IMR-90 (cell line): ENCODE measurements around the gene NHLRC1. TPM values are rescaled to one million over a fixed set of nuclear protein-coding genes. Genes with fewer than 3 reads are reported as not detected.

ENCODE experiments used
- ATAC-seq: fragments of 200-7000 bp; cut with Tn5 transposase; 2 replicates; pipeline ENCODE4 v1.9.1; 2020; ENCODE audit warnings: low read depth, mild to moderate bottlenecking, moderate library complexity
- BruUV-seq: library from RNA; stranded (reverse); fragments of 400-500 nt; replicated peaks from 2 replicates; lab custom pipeline; 2021; lab: Mats Ljungman, UMichigan
- CTCF ChIA-PET: fragments of 300-600 bp; formaldehyde crosslinking; extraction: SDS; loops from one replicate; lab custom pipeline; 2021; ENCODE audit warnings: antibody characterized with exemption; lab: Yijun Ruan, JAX
- POLR2A ChIA-PET: fragments of 300-600 bp; sonication (Branson Sonifier 250); formaldehyde crosslinking; loops from one replicate; lab custom pipeline; 2022; ENCODE audit warnings: antibody characterized with exemption; ENCODE audit not compliant: unreplicated experiment; lab: Charles Lee
- DNase-seq: peaks from one replicate; pipeline ENCODE4 v3.0.0; 2013
- H2AFZ ChIP-seq: replicated peaks from 2 replicates; pipeline ENCODE3; 2013; ENCODE audit warnings: low read length, mild to moderate bottlenecking; ENCODE audit not compliant: poor library complexity
- H2AK5ac ChIP-seq: 2 replicates; pipeline ENCODE4 v1.6.1; 2013; ENCODE audit warnings: low read depth, low read length, inconsistent platforms
- H2AK9ac ChIP-seq: replicated peaks from 2 replicates; pipeline ENCODE3; 2013; ENCODE audit warnings: mild to moderate bottlenecking, low read depth, low read length, moderate library complexity; ENCODE audit not compliant: poor library complexity
- H2BK120ac ChIP-seq: 2 replicates; pipeline ENCODE4 v1.6.1; 2013; ENCODE audit warnings: low read depth, low read length, inconsistent platforms
- H2BK15ac ChIP-seq: 3 replicates; pipeline ENCODE4 v1.6.1; 2013; ENCODE audit warnings: low read depth, low read length, inconsistent platforms
- H2BK20ac ChIP-seq: 2 replicates; pipeline ENCODE4 v1.6.1; 2013; ENCODE audit warnings: low read depth, mild to moderate bottlenecking, inconsistent platforms, low read length, moderate library complexity
- H2BK5ac ChIP-seq: 2 replicates; pipeline ENCODE4 v1.6.1; 2013; ENCODE audit warnings: mild to moderate bottlenecking, low read depth, low read length, inconsistent platforms; ENCODE audit not compliant: poor library complexity, severe bottlenecking
- H3K14ac ChIP-seq: replicated peaks from 2 replicates; pipeline ENCODE4 v1.6.1; 2013; ENCODE audit warnings: low read depth, low read length, inconsistent platforms
- H3K18ac ChIP-seq: 2 replicates; pipeline ENCODE4 v1.6.1; 2013; ENCODE audit warnings: low read depth, low read length, control low read depth
- H3K23ac ChIP-seq: 2 replicates; pipeline ENCODE4 v1.6.1; 2013; ENCODE audit warnings: low read depth, low read length, inconsistent platforms
- H3K27ac ChIP-seq: 2 replicates; pipeline ENCODE4 v1.5.1; 2013; ENCODE audit warnings: mild to moderate bottlenecking, control low read depth, low read length; ENCODE audit not compliant: insufficient read depth
- H3K27me3 ChIP-seq: 2 replicates; pipeline ENCODE4 v1.6.1; 2013; ENCODE audit warnings: low read length; ENCODE audit not compliant: control insufficient read depth, insufficient read depth
- H3K36me3 ChIP-seq: 2 replicates; pipeline ENCODE4 v1.6.1; 2013; ENCODE audit warnings: low read length, mixed read lengths; ENCODE audit not compliant: control insufficient read depth, insufficient read depth
- H3K4ac ChIP-seq: 2 replicates; pipeline ENCODE4 v1.6.1; 2013; ENCODE audit warnings: low read depth, low read length, inconsistent platforms
- H3K4me1 ChIP-seq: 2 replicates; pipeline ENCODE4 v1.6.1; 2013; ENCODE audit warnings: low read length, mixed read lengths; ENCODE audit not compliant: control insufficient read depth, insufficient read depth
- H3K4me2 ChIP-seq: 2 replicates; pipeline ENCODE4 v1.6.1; 2013; ENCODE audit warnings: low read depth, mild to moderate bottlenecking, control low read depth, low read length, moderate library complexity
- H3K4me3 ChIP-seq: 2 replicates; pipeline ENCODE4 v1.5.1; 2013; ENCODE audit warnings: low read depth, mild to moderate bottlenecking, control low read depth, low read length, moderate library complexity; ENCODE audit not compliant: insufficient read depth
- H3K56ac ChIP-seq: 2 replicates; pipeline ENCODE4 v1.6.1; 2013; ENCODE audit warnings: low read length, inconsistent platforms; ENCODE audit not compliant: insufficient read depth; ENCODE audit errors: extremely low read depth
- H3K79me1 ChIP-seq, 2 experiments: 2 replicates each; pipeline ENCODE4 v1.6.1; 2013; ENCODE audit warnings: low read length in 2 of 2, inconsistent platforms in 1 of 2, low read depth in 1 of 2
- H3K9ac ChIP-seq: 2 replicates; pipeline ENCODE4 v1.6.1; 2013; ENCODE audit warnings: low read depth, low read length, control low read depth
- H3K9me1 ChIP-seq: 2 replicates; pipeline ENCODE4 v1.6.1; 2013; ENCODE audit warnings: low read length, inconsistent platforms; ENCODE audit not compliant: insufficient read depth
- H3K9me3 ChIP-seq: 2 replicates; pipeline ENCODE4 v1.6.1; 2013; ENCODE audit warnings: low read length; ENCODE audit not compliant: control insufficient read depth, insufficient read depth
- H4K20me1 ChIP-seq: 2 replicates; pipeline ENCODE4 v1.6.1; 2013; ENCODE audit warnings: low read length, inconsistent platforms; ENCODE audit not compliant: insufficient read depth
- H4K5ac ChIP-seq: 2 replicates; pipeline ENCODE4 v1.6.1; 2013; ENCODE audit warnings: mild to moderate bottlenecking, low read depth, low read length, control low read depth
- H4K8ac ChIP-seq, 2 experiments: 2 replicates each; pipeline ENCODE4 v1.6.1; 2013; ENCODE audit warnings: low read depth in 2 of 2, low read length in 2 of 2, control low read depth in 1 of 2, inconsistent platforms in 1 of 2
- H4K91ac ChIP-seq: 2 replicates; pipeline ENCODE4 v1.6.1; 2013; ENCODE audit warnings: low read depth, low read length, inconsistent platforms; ENCODE audit not compliant: insufficient read depth
- NFE2L2 ChIP-seq: fragments of 150-350 bp; IDR thresholded peaks from 2 replicates; pipeline ENCODE4 v1.6.1; 2016; ENCODE audit warnings: low read depth, mild to moderate bottlenecking, low read length
- whole genome bisulfite sequencing, 2 experiments: methylation state at CpG; one replicate each; pipeline versions ENCODE4 v1.1.5 to v1.1.7; 2013; ENCODE audit warnings: missing lambda C conversion rate in 2 of 2; ENCODE audit not compliant: insufficient read length in 1 of 2; ENCODE audit errors: extremely low coverage in 2 of 2; 5-methylcytosine and 5-hydroxymethylcytosine counted together
- dilution Hi-C: fragments of 300-500 bp; cut with HindIII; formaldehyde crosslinking; loops from one replicate; pipeline ENCODE4 v1.14.3; 2018; ENCODE audit warnings: low sequenced_read_pairs; ENCODE audit not compliant: unreplicated experiment
- in situ Hi-C: fragments of 300-500 bp; cut with MboI; formaldehyde crosslinking; loops from 3 replicates; pipeline ENCODE4 v1.14.3; 2019; ENCODE audit warnings: low sequenced_read_pairs, inconsistent platforms, mixed read lengths
- intact Hi-C: fragments of 100-400 bp; cut with micrococcal nuclease; formaldehyde crosslinking; loops from 2 replicates; pipeline ENCODE4 v1.10.0; 2022
- polyA plus RNA-seq, 3 experiments: library from polyadenylated mRNA; depleted of rRNA; stranded (reverse); fragments of >200 nt; gene quantifications; 2 replicates each; pipeline ENCODE4 v1.2.3, GENCODE V29; 2012; ENCODE audit warnings: low replicate concordance in 1 of 3
- total RNA-seq: library from RNA; depleted of rRNA; stranded (reverse); fragments of >200 nt; gene quantifications from 2 replicates; pipeline ENCODE4 v1.2.3, GENCODE V29; 2012

NHLRC1 gene
- total and polyA plus RNA-seq, 2 of the 4 experiments (the other 2 are of a cell fraction): 1.1 TPM

- Histone ChIP-seq H4K20me1 (no peaks in the 10 kb centered on the region), H2BK20ac (no peak overlapping the region), H3K4me3 (no peak overlapping the region), H3K18ac (no peak overlapping the region), H4K5ac (no peak overlapping the region), H3K36me3 (peaks cover 2% of the 10 kb centered on the region; the same call in 1 of the 2 replicates), H3K27ac (no peak overlapping the region), H3K4ac (no peak overlapping the region), H3K79me1 (no peaks in the 10 kb centered on the region; a peak in 1 of 4 replicates), H3K9me3 (no peaks in the 10 kb centered on the region), H3K4me1 (no peaks in the 10 kb centered on the region), H2BK5ac (no peak overlapping the region), H2AK9ac (no peak overlapping the region), H3K56ac (no peak overlapping the region), H3K27me3 (no peaks in the 10 kb centered on the region), H3K9ac (no peak overlapping the region), H4K91ac (no peak overlapping the region), H4K8ac (no peak overlapping the region), H2AFZ (no peak overlapping the region), H3K14ac (no peak overlapping the region), H3K4me2 (no peak overlapping the region), H3K23ac (no peak overlapping the region), H3K9me1 (no peaks in the 10 kb centered on the region), H2AK5ac (no peak overlapping the region), H2BK120ac (no peak overlapping the region), H2BK15ac (no peak overlapping the region)
- ChIA-PET CTCF (no interaction called here), POLR2A (no interaction called here)
- no CpG with 5 or more reads among the region's 3 CpGs for WGBS, 2 experiments
- in situ Hi-C loops: no loop called here
- TF ChIP-seq NFE2L2: no peak
- intact Hi-C loops: no loop called here
- DNase-seq (no peak), ATAC-seq (no peak)
- no TSS peak for BruUV-seq
- dilution Hi-C loops: no loop called here
These were observed 45.8 kb upstream of the NHLRC1 start for GRCh38 chr6:18168264-18168663.
